ENCODE measurements around the gene MFSD8. TPM values are rescaled to one million over a fixed set of nuclear protein-coding genes. Genes with fewer than 3 reads are reported as not detected.

Gene MFSD8
- total RNA-seq, 1 experiment from 2014 or later, result 17.6 TPM

DNA sequence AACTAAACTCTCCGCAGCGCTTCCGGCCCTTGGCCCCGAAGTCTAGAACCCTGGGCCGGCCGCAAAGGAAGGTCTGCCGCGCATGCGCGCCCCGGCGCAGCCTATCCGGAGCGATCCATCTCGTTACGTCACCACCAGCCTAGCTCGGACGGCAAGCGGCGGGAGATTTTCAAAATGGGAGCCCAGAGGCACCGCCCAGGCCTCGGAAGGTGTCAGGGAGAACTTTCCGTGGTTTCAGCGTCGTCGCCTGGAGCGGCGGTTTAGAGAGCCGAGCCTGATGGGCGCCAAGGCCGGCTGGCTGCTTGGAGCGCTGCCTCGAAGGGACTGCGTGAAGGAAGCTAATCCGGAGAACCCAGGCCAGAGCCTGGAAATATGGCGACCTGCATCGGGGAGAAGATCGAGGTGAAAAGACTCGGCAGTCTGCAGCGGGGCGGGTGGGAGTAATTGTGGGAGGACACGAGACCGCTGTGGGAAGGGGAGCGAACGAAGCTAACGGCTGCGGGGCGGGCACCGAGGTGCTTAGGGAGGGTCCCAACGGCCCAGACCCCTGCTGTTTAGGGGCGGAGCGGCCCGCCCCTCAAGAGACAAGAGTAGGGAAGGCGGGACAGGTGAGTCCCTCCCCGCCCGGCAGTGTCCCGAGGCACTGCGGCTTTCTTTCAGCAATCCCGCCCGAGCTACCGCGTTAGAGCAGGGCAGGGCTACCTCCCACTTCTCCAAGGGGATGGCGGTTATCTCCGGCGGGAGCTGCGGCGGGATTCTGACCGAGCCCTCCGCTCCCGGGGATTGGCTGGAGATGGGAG lies 84.0 kb downstream of the MFSD8 start, which contains the start of gene PLK4:
Gene PLK4 (plus strand): TSS at position 131 of the 800 bp plus-strand sequence. CDS start 242 bp downstream, at position 373.
- ATAC-seq (peak; percentile 96), DNase-seq (ENCODE audit: low spot score) (peak; percentile 97)
- Mint-ChIP-seq H3K4me3 (peak within 1 kb of the TSS; percentile 91), H3K4me1 (peaks cover 12% of the 10 kb centered on the region), H3K36me3 (peaks cover 35% of the 10 kb centered on the region), H3K27me3 (ENCODE audit: low read depth) (no peaks in the 10 kb centered on the region), H3K9me3 (no peaks in the 10 kb centered on the region), H3K27ac (peak within 1 kb of the TSS; percentile 99)
- POLR2A ChIA-PET, result interaction anchor here (0.7 to 2.4 kb wide), 8 partner anchors 14 to 248 kb away, joined by 3 to 37 read pairs (median 5); partner anchors contain the start of genes ABHD18, HSPA4L, INTU and LARP1B
- CTCF ChIA-PET, result interaction anchor here (0.6 to 1.6 kb wide), 6 partner anchors 12 to 276 kb away, joined by 3 to 13 read pairs (median 4); partner anchors contain the start of genes ABHD18, HSPA4L and MFSD8
- TF ChIP-seq, protein P1, sequence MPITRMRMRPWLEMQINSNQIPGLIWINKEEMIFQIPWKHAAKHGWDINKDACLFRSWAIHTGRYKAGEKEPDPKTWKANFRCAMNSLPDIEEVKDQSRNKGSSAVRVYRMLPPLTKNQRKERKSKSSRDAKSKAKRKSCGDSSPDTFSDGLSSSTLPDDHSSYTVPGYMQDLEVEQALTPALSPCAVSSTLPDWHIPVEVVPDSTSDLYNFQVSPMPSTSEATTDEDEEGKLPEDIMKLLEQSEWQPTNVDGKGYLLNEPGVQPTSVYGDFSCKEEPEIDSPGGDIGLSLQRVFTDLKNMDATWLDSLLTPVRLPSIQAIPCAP (CRISPR knock-in tag; IDR thresholded peaks at IDR 0.05), result no peak
- TF ChIP-seq, protein P2, sequence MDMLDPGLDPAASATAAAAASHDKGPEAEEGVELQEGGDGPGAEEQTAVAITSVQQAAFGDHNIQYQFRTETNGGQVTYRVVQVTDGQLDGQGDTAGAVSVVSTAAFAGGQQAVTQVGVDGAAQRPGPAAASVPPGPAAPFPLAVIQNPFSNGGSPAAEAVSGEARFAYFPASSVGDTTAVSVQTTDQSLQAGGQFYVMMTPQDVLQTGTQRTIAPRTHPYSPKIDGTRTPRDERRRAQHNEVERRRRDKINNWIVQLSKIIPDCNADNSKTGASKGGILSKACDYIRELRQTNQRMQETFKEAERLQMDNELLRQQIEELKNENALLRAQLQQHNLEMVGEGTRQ (CRISPR knock-in tag; IDR thresholded peaks at IDR 0.05), result no peak
- TF ChIP-seq ZNF263 (CRISPR knock-in tag; IDR thresholded peaks at IDR 0.05; ENCODE audit: low read depth), result no peak; the same call in 1 of the 2 replicates
- peak; percentile 14 for TF ChIP-seq TEAD1 (CRISPR knock-in tag; IDR thresholded peaks at IDR 0.05)
- TF ChIP-seq, protein P3, sequence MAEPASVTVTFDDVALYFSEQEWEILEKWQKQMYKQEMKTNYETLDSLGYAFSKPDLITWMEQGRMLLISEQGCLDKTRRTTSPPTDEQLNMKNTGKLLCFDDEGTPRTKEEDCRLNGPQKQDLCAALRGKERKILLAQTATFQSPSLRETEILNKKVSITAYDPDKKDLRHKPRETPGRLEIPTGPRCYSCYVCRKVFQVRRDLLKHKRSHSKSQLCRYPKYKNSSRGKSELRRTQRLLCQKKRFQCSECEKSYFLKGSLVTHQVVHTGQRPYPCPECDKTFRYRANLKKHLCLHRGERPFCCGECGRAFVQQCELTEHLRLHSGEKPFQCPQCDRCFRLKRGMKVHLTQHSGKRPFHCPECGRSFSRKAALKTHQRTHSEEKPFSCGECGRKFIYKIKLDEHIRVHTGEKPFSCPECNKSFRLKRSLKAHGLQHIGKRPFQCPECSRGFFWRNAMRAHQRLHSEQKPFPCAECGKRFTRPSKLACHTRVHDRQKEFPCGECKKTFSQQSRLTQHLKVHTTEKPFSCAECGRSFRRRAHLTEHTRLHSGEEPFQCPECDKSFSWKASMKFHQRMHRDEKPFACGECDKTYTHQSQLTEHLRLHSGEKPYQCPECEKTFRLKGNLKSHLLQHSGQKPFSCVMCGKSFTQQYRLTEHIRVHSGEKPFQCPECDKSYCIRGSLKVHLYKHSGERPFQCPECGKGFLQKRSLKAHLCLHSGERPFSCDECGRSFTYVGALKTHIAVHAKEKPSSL (CRISPR knock-in tag; conservative IDR thresholded peaks at IDR 0.05), result peak; percentile 26; the same call in 1 of the 2 replicates
- TF ChIP-seq, protein P4, sequence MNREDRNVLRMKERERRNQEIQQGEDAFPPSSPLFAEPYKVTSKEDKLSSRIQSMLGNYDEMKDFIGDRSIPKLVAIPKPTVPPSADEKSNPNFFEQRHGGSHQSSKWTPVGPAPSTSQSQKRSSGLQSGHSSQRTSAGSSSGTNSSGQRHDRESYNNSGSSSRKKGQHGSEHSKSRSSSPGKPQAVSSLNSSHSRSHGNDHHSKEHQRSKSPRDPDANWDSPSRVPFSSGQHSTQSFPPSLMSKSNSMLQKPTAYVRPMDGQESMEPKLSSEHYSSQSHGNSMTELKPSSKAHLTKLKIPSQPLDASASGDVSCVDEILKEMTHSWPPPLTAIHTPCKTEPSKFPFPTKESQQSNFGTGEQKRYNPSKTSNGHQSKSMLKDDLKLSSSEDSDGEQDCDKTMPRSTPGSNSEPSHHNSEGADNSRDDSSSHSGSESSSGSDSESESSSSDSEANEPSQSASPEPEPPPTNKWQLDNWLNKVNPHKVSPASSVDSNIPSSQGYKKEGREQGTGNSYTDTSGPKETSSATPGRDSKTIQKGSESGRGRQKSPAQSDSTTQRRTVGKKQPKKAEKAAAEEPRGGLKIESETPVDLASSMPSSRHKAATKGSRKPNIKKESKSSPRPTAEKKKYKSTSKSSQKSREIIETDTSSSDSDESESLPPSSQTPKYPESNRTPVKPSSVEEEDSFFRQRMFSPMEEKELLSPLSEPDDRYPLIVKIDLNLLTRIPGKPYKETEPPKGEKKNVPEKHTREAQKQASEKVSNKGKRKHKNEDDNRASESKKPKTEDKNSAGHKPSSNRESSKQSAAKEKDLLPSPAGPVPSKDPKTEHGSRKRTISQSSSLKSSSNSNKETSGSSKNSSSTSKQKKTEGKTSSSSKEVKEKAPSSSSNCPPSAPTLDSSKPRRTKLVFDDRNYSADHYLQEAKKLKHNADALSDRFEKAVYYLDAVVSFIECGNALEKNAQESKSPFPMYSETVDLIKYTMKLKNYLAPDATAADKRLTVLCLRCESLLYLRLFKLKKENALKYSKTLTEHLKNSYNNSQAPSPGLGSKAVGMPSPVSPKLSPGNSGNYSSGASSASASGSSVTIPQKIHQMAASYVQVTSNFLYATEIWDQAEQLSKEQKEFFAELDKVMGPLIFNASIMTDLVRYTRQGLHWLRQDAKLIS (CRISPR knock-in tag; IDR thresholded peaks at IDR 0.05; ENCODE audit: borderline replicate concordance), result 0 out of 2 replicates have a peak, but pooled peaks have one; percentile 89
- TF ChIP-seq, protein P5, sequence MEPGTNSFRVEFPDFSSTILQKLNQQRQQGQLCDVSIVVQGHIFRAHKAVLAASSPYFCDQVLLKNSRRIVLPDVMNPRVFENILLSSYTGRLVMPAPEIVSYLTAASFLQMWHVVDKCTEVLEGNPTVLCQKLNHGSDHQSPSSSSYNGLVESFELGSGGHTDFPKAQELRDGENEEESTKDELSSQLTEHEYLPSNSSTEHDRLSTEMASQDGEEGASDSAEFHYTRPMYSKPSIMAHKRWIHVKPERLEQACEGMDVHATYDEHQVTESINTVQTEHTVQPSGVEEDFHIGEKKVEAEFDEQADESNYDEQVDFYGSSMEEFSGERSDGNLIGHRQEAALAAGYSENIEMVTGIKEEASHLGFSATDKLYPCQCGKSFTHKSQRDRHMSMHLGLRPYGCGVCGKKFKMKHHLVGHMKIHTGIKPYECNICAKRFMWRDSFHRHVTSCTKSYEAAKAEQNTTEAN (CRISPR knock-in tag; IDR thresholded peaks at IDR 0.05), result 0 out of 2 replicates have a peak, but pooled peaks have one; percentile 71
- TF ChIP-seq, protein P6, sequence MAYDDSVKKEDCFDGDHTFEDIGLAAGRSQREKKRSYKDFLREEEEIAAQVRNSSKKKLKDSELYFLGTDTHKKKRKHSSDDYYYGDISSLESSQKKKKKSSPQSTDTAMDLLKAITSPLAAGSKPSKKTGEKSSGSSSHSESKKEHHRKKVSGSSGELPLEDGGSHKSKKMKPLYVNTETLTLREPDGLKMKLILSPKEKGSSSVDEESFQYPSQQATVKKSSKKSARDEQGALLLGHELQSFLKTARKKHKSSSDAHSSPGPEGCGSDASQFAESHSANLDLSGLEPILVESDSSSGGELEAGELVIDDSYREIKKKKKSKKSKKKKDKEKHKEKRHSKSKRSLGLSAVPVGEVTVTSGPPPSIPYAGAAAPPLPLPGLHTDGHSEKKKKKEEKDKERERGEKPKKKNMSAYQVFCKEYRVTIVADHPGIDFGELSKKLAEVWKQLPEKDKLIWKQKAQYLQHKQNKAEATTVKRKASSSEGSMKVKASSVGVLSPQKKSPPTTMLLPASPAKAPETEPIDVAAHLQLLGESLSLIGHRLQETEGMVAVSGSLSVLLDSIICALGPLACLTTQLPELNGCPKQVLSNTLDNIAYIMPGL (CRISPR knock-in tag; IDR thresholded peaks at IDR 0.05), result peak; percentile 63; the same call in 1 of the 2 replicates
- peak; percentile 84 for TF ChIP-seq CREM (CRISPR knock-in tag; IDR thresholded peaks at IDR 0.05)
- TF ChIP-seq, protein P7, sequence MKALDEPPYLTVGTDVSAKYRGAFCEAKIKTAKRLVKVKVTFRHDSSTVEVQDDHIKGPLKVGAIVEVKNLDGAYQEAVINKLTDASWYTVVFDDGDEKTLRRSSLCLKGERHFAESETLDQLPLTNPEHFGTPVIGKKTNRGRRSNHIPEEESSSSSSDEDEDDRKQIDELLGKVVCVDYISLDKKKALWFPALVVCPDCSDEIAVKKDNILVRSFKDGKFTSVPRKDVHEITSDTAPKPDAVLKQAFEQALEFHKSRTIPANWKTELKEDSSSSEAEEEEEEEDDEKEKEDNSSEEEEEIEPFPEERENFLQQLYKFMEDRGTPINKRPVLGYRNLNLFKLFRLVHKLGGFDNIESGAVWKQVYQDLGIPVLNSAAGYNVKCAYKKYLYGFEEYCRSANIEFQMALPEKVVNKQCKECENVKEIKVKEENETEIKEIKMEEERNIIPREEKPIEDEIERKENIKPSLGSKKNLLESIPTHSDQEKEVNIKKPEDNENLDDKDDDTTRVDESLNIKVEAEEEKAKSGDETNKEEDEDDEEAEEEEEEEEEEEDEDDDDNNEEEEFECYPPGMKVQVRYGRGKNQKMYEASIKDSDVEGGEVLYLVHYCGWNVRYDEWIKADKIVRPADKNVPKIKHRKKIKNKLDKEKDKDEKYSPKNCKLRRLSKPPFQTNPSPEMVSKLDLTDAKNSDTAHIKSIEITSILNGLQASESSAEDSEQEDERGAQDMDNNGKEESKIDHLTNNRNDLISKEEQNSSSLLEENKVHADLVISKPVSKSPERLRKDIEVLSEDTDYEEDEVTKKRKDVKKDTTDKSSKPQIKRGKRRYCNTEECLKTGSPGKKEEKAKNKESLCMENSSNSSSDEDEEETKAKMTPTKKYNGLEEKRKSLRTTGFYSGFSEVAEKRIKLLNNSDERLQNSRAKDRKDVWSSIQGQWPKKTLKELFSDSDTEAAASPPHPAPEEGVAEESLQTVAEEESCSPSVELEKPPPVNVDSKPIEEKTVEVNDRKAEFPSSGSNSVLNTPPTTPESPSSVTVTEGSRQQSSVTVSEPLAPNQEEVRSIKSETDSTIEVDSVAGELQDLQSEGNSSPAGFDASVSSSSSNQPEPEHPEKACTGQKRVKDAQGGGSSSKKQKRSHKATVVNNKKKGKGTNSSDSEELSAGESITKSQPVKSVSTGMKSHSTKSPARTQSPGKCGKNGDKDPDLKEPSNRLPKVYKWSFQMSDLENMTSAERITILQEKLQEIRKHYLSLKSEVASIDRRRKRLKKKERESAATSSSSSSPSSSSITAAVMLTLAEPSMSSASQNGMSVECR (CRISPR knock-in tag; IDR thresholded peaks at IDR 0.05; ENCODE audit: borderline replicate concordance), result 0 out of 2 replicates have a peak, but pooled peaks have one; percentile 54
- TF ChIP-seq, protein P8, sequence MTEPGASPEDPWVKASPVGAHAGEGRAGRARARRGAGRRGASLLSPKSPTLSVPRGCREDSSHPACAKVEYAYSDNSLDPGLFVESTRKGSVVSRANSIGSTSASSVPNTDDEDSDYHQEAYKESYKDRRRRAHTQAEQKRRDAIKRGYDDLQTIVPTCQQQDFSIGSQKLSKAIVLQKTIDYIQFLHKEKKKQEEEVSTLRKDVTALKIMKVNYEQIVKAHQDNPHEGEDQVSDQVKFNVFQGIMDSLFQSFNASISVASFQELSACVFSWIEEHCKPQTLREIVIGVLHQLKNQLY (CRISPR knock-in tag; IDR thresholded peaks at IDR 0.05), result no peak
- TF ChIP-seq ETV6 (CRISPR knock-in tag; IDR thresholded peaks at IDR 0.05), result peak; percentile 86
- TF ChIP-seq, protein P9, sequence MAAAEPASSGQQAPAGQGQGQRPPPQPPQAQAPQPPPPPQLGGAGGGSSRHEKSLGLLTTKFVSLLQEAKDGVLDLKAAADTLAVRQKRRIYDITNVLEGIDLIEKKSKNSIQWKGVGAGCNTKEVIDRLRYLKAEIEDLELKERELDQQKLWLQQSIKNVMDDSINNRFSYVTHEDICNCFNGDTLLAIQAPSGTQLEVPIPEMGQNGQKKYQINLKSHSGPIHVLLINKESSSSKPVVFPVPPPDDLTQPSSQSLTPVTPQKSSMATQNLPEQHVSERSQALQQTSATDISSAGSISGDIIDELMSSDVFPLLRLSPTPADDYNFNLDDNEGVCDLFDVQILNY (CRISPR knock-in tag; IDR thresholded peaks at IDR 0.05), result peak; percentile 48
- TF ChIP-seq ZNF671 (CRISPR knock-in tag; IDR thresholded peaks at IDR 0.05), result no peak
- peak; percentile 99 for TF ChIP-seq MYBL2 (CRISPR knock-in tag; IDR thresholded peaks at IDR 0.05)

Measured in WTC11 (cell line).